Left lung (tissue), 10 donors: Measurements from ENCODE around the gene HPS1. TPM values are rescaled to one million over a fixed set of nuclear protein-coding genes. Genes with fewer than 3 reads are reported as not detected.
A peak's percentile ranks its signal among the peaks of the same experiment; 100 is the strongest.

Source experiments
- ATAC-seq: fragments of 200-7000 bp; cut with Tn5 transposase; one replicate; pipeline ENCODE4 v1.9.1; 2020; ENCODE audit warnings: moderate library complexity
- DNase-seq, 4 donors: peaks; one replicate each; pipeline ENCODE4 v3.0.0-alpha.2; 2013 to 2020
- H3K27ac ChIP-seq, 2 donors: fragments of 200-600 bp; sonication (generic) in 1 of 2; one replicate each; pipeline versions ENCODE4 v1.5.0 to v1.8.0; 2020 to 2021
- H3K27me3 ChIP-seq, 2 donors: fragments of 200-600 bp; sonication (generic) in 1 of 2; one replicate each; pipeline versions ENCODE4 v1.5.0 to v1.8.0; 2020 to 2021
- H3K36me3 ChIP-seq, 2 donors: fragments of 200-600 bp; sonication (generic) in 1 of 2; one replicate each; pipeline versions ENCODE4 v1.5.0 to v1.8.0; 2020 to 2021
- H3K4me1 ChIP-seq, 2 donors: fragments of 200-600 bp; one replicate each; pipeline ENCODE4 v1.8.0; 2021
- H3K4me3 ChIP-seq, 2 donors: fragments of 200-600 bp; sonication (generic) in 1 of 2; one replicate each; pipeline versions ENCODE4 v1.5.0 to v1.8.0; 2020 to 2021; ENCODE audit warnings: mild to moderate bottlenecking in 1 of 2
- H3K9me3 ChIP-seq, 2 donors: fragments of 200-600 bp; sonication (generic) in 1 of 2; one replicate each; pipeline versions ENCODE4 v1.5.0 to v1.8.0; 2020 to 2021
- intact Hi-C, 2 donors: fragments of 100-400 bp; cut with DNase I; formaldehyde crosslinking; loops; one replicate each; pipeline versions ENCODE4 v1.11.2 to v1.14.2; 2022
- polyA plus RNA-seq, 6 donors: library from polyadenylated mRNA; unstranded; fragments of 120-200 nt; gene quantifications; one replicate each; pipeline ENCODE4 v1.2.1, GENCODE V29; 2013; ENCODE audit not compliant: insufficient read length in 6 of 6
- total RNA-seq, 2 donors: library from RNA; stranded (reverse); fragmentation: NEBNext Ultra II Directional; extraction: Animal tissue kit (Norgen Biotek cat#: 25700); gene quantifications; one replicate each; pipeline ENCODE4 v1.2.1, GENCODE V29; 2021
- TF ChIP-seq, protein P1 (sequence below), 2 donors: fragments of 200-600 bp; sonication (generic) in 1 of 2; IDR thresholded peaks; one replicate each; pipeline versions ENCODE4 v1.5.0 to v1.8.0; 2021; ENCODE audit warnings: antibody characterized with exemption in 2 of 2
- donor health status: DM: no; HTN: yes; CAD: no.
- donor health status: DM: no; HTN: no; CAD: no.

The HPS1 gene
- total and polyA plus RNA-seq, 8 donors: 32.1 to 95.0 (median 36.8) TPM

- peak; percentile 96 for ATAC-seq
- DNase-seq: peak; percentile 90 to 96 (median 92)
- intact Hi-C loops: no loop called here
- peak within 1 kb of the TSS; percentile 71 to 80 for H3K27ac ChIP-seq
- TF ChIP-seq, protein P1, sequence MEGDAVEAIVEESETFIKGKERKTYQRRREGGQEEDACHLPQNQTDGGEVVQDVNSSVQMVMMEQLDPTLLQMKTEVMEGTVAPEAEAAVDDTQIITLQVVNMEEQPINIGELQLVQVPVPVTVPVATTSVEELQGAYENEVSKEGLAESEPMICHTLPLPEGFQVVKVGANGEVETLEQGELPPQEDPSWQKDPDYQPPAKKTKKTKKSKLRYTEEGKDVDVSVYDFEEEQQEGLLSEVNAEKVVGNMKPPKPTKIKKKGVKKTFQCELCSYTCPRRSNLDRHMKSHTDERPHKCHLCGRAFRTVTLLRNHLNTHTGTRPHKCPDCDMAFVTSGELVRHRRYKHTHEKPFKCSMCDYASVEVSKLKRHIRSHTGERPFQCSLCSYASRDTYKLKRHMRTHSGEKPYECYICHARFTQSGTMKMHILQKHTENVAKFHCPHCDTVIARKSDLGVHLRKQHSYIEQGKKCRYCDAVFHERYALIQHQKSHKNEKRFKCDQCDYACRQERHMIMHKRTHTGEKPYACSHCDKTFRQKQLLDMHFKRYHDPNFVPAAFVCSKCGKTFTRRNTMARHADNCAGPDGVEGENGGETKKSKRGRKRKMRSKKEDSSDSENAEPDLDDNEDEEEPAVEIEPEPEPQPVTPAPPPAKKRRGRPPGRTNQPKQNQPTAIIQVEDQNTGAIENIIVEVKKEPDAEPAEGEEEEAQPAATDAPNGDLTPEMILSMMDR (IDR thresholded peaks at IDR 0.05): no peak
- H3K9me3 ChIP-seq: no peaks in the 10 kb centered on the region
- H3K4me3 ChIP-seq: peak within 1 kb of the TSS; percentile 51 to 54
- H3K4me1 ChIP-seq: peaks cover 11 to 19% of the 10 kb centered on the region in 2 donors
- H3K27me3 ChIP-seq: no peaks in the 10 kb centered on the region
- H3K36me3 ChIP-seq: peaks cover 0 to 39% of the 10 kb centered on the region in 2 donors
Measured at GRCh38 chr10:98414932-98415730, 31.6 kb downstream of the HPS1 start, which contains the start of gene PYROXD2. TSS of gene PYROXD2 (minus strand) at chr10:98415182. CDS start at chr10:98415135, 47 bp downstream.

GRCh38 chr10:98414578-98414931, 32.2 kb downstream of the HPS1 start:
- peak overlapping the region; percentile 51 to 54 for H3K4me3 ChIP-seq
- intact Hi-C loops: no loop called here
- no peaks in the 10 kb centered on the region for H3K27me3 ChIP-seq
- TF ChIP-seq, protein P1 (IDR thresholded peaks at IDR 0.05): no peak
- ATAC-seq: peak; percentile 3
- peaks cover 11 to 19% of the 10 kb centered on the region in 2 donors for H3K4me1 ChIP-seq
- H3K36me3 ChIP-seq: peaks cover 0 to 33% of the 10 kb centered on the region in 2 donors
- DNase-seq: no peak
- no peaks in the 10 kb centered on the region for H3K9me3 ChIP-seq
- H3K27ac ChIP-seq: peak overlapping the region; percentile 71 to 80

GRCh38 chr10:98411768-98412167, 35.0 kb downstream of the HPS1 start:
- Histone ChIP-seq H3K27me3 (no peaks in the 10 kb centered on the region), H3K36me3 (peaks cover 0 to 5% of the 10 kb centered on the region in 2 donors), H3K4me1 (peaks cover 11 to 19% of the 10 kb centered on the region in 2 donors), H3K9me3 (no peaks in the 10 kb centered on the region), H3K4me3 (no peak overlapping the region), H3K27ac (no peak overlapping the region)
- intact Hi-C loops: no loop called here
- TF ChIP-seq, protein P1 (IDR thresholded peaks at IDR 0.05): no peak
- no peak for ATAC-seq
- DNase-seq: peak in 1 of 4 donors; percentile 23

DNA sequence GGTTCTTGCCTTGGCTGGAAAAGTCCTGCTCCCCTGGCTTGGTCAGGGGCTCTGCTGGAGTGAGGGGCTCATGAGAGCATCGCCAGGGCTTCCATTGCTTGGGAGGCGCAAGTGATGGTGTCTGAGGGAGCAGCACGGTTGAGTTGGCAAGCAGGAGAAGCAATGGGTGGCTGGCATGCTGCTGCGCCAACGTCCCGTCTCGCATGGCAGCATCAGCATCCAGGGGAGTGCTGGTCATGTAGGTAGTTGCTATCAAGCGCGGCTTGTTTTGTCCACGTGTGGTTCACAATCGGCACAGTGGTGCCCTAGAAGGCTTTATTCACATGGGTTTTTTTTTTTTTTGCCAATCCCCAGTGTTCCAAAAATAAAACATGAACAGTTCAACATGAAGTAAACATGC, 35.6 kb downstream of the HPS1 start:
- no peak overlapping the region for H3K4me3 ChIP-seq
- peaks cover 11 to 19% of the 10 kb centered on the region in 2 donors for H3K4me1 ChIP-seq
- intact Hi-C loops: no loop called here
- no peak for DNase-seq
- H3K36me3 ChIP-seq: no peaks in the 10 kb centered on the region
- no peaks in the 10 kb centered on the region for H3K27me3 ChIP-seq
- no peaks in the 10 kb centered on the region for H3K9me3 ChIP-seq
- no peak for ATAC-seq
- TF ChIP-seq, protein P1 (IDR thresholded peaks at IDR 0.05): no peak
- H3K27ac ChIP-seq: no peak overlapping the region

DNA sequence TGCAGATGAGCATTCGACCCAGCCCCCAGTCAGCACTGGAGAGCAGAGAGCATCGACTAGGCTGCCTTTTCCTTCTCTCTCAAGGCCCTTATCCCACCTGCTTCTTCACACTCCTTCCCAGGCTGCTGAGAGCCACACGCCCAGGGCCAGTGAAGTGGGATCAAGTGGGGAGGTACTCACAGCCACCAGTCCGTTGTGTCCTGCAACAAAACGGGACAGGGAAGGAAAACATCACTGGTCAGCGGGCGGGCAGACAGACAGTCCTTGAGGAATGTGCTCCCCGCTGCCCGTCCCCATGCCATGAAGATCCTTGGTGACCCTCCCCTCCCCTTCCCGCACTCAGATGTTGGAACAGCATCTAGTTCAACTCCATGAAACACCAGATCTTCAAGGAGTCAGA, 36.0 kb downstream of the HPS1 start:
- TF ChIP-seq, protein P1 (IDR thresholded peaks at IDR 0.05): no peak
- peak; percentile 27 for ATAC-seq
- Histone ChIP-seq H3K4me3 (no peak overlapping the region), H3K36me3 (no peaks in the 10 kb centered on the region), H3K9me3 (no peaks in the 10 kb centered on the region), H3K4me1 (peaks cover 10 to 18% of the 10 kb centered on the region in 2 donors), H3K27me3 (no peaks in the 10 kb centered on the region), H3K27ac (no peak overlapping the region)
- DNase-seq: no peak
- intact Hi-C loops: no loop called here
